GM04504 (cell line): ENCODE results near the gene RAB3IP.
"Not testable (repeated sequence)": the region's sequence is repeated elsewhere in the genome, so short reads cannot be mapped to it uniquely, and the experiment has no call there.

Source experiments
- DNase-seq: peaks from one replicate; pipeline ENCODE4 v3.0.0-alpha.2; 2012; ENCODE audit warnings: low read depth

The RAB3IP gene

GRCh38 chr12:69836015-69836414 is 97.4 kb downstream of the RAB3IP start:
- DNase-seq: no peak

- DNase-seq: no peak
Measured at GRCh38 chr12:69837191-69837590, 98.5 kb downstream of the RAB3IP start.

GRCh38 chr12:69837657-69838415 is 99.2 kb downstream of the RAB3IP start:
- no peak for DNase-seq

- DNase-seq: no peak
Measured at GRCh38 chr12:69840727-69841126, 102.1 kb downstream of the RAB3IP start.

GRCh38 chr12:69843608-69844007 is 104.9 kb downstream of the RAB3IP start:
- no peak for DNase-seq

- no peak for DNase-seq
Measured at GRCh38 chr12:69844416-69844815, 105.8 kb downstream of the RAB3IP start.

- no peak for DNase-seq
Measured at GRCh38 chr12:69844836-69845235, 106.2 kb downstream of the RAB3IP start.

GRCh38 chr12:69846976-69847375 is 108.3 kb downstream of the RAB3IP start:
- no peak for DNase-seq

GRCh38 chr12:69851976-69852375 is 113.3 kb downstream of the RAB3IP start:
- DNase-seq: no peak

GRCh38 chr12:69853176-69853961 is 114.7 kb downstream of the RAB3IP start:
- not testable (repeated sequence) for DNase-seq

- no peak for DNase-seq
Measured at GRCh38 chr12:69866698-69867097, 128.0 kb downstream of the RAB3IP start.

GRCh38 chr12:69868695-69869094 is 130.0 kb downstream of the RAB3IP start:
- no peak for DNase-seq

GRCh38 chr12:69872804-69873203 is 134.1 kb downstream of the RAB3IP start:
- no peak for DNase-seq
